GM21737 (cell line): ENCODE results near the gene DDR2.
"Not testable (repeated sequence)": the region's sequence is repeated elsewhere in the genome, so short reads cannot be mapped to it uniquely, and the experiment has no call there.

Source experiments
- ATAC-seq: cut with Tn5 transposase; IDR thresholded peaks from one replicate; pipeline ENCODE4 v1.9.1; 2021; ENCODE audit warnings: mild to moderate bottlenecking, moderate library complexity; ENCODE audit not compliant: unreplicated experiment

Gene DDR2

DNA sequence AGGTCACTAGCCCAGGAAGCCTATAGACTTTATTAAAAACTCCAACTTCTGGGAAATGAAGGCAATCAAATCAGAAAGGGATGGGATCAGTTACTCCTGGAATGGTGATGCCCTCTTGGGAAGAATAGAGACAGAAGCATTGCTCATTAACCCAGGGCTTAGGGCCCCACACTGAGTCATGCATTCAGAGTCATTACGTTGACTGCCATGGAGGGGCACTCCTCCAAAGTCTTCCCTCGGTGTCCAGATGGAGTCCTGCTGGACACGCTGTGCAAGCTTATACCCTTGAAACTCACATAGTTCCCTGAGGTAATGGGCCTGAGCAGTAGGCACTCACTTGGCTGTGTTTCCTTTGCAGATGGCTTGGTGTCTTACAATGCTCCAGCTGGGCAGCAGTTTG, 123.0 kb downstream of the DDR2 start:
- ATAC-seq = no peak

DNA sequence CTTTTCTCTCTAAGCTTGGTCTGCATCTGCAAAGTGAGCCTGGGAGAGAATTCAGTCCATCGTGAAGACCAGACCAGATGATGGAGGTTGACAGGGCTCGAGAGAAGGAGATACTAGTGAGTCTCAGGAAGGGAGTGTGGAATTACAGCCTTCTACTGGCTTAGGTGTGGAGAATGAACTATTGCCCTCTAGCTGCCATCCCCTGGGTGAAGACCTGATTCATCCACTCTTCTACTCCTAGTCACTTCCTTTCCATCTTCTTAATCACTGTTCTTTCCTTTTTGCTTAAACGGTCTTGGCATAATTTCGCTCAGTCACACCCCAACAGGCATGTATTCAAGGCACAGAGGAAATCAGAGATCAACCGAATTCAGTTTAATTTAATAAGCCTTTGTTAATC, 124.3 kb downstream of the DDR2 start:
- no peak for ATAC-seq

DNA sequence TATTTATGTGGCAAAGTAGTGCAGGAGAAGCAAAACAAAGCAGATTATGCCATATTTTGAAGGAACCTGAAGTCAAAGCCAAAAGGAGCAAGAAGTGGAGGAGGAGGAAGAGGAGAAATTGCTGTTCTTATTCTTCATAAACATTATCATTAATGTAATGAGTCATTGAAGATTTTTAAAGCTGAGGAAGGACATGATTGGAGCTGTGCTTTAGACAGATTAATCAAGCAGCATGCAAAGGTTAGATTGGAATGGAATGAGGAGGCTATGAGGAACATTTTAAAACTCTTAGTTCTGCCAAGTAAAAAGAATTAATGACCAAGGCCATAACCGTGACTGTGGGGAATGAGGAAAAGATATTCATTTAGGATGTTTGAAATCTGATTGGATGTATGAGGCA, 125.2 kb downstream of the DDR2 start:
- no peak for ATAC-seq

DNA sequence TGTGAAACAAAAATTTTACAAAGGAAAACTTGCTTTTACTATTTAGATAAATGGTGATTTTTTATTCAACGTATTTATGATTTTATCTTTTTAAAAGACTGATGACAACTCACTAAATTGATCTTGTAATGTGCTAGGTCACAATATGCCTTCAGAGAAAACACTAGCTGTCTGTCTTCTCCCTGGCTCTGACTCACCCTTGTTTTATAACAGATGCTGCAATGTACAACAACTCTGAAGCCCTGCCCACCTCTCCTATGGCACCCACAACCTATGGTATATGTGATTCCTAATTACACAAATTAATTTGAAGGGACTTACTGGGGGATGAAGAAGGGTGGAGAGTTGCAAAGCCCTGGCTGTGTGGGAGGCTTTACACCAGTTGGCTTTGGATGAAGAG, 133.5 kb downstream of the DDR2 start:
- no peak for ATAC-seq

DNA sequence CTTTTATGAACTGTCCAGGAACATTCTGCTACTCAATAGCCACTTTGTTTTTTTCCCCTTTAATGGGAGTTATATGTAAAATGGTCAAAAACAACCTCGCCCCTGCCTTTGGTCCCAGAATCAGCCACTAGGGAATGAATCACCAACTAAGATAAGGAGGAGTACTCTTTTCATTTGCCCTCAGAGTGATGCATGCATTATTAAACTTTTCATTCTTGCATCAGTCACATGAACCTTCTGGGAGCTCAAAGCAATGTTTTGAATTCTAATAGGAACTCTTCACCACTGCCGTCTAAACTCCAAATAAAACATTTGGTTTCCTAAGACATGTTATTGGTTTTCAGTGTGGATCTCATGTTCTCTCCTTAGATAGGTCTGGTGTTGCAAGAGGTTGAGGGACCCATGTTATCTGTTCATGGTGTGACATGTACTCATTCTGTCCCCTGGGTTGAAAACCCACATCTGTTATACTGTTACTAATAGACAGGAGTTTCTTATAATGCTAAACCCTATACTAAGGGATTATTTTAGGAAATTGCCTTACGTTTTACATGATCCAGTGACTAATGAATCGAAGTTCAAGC, 140.4 kb downstream of the DDR2 start:
- ATAC-seq = no peak

DNA sequence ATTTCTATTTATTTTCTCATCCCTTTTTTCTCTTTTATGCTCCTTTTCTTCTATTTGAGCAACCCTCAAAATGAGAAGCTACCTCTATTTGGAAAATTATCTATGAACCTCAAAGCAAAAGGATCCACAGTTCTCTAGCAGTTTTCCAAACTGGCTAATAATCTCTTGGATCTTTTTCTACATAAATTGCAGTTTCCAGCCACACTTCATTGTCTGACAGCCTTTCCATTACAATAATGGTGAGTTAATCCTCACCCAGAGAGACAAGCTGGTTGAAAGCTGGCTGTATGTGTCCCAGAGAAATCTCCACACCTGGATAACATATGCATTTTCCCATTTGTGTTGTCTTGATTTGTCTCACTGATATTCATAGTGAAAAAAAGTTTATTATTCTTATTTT, 141.7 kb downstream of the DDR2 start:
- ATAC-seq = no peak

DNA sequence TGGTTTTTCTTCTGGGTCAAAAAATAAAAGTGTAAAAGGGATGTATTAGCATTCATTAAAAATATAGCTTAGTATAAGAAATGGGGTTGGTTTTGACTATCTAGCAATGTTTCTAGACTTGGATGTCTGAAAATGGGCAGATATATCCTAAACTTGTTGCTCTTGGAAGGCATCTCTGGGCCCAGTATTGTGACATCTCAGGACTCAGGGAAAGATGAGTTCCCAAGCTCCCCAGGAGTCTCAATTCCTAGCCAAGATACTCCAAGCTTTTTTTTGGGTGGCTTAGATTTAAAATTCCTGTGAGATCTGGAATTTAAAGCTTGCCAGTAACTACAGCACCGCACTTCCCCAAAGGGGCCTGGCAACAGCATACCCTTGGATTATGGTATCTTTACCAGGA, 146.8 kb downstream of the DDR2 start:
- ATAC-seq = no peak

DNA sequence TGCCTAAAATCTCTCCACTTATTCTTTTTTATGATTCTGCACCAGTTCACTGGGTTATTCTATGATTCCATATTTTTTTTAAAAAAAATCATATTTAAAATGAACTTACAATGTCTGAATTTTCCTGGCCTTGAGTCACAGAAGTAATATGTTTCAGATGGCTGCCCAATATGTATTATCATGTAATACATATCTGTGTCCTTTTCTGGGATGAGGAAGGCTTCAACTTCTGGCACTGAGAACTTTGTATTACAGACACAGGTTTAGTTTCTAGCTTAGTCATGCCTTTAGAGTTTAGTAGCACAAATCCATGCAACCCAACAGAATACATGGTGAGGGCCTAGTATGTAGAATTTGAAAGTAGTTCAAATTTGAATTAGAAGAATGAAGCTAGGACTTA, 150.4 kb downstream of the DDR2 start:
- no peak for ATAC-seq

DNA sequence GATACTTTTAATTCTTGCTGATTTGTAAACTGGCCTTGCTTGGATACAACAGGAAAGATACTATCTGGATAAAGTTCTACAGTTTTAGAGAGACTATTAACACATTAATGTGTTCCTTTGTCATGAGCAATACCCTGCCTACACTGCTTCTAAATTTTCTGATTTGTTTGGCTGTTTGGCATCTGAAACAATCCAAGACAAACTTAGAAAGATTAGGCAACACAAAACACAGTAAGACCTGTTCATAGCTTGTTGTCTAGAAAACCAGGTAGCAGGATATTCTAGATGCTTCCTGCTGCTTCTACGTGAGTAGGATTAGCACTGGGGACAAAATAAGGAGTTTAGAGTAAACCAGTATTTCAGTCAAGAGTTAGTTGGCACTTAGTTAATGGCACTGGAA, 152.7 kb downstream of the DDR2 start:
- not testable (repeated sequence) for ATAC-seq

DNA sequence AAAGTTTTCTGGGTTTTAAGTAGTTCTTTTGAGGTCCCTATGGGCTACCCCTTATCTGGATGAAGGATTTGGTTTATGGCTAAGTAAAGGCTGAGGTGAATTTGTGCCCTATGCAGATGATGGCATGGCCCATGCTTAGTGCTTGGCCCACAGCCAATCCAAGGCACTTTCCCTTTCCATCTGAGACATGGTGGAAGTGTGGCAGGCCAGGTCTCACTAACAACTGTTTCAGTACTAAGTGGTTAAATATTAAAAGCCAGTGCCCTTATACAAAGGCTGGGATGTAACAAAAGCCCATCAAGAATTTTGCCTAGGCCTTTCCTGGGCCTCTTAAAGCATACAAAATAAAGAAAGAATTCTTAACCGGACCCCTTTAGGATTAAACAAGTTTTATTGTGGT, 156.5 kb downstream of the DDR2 start:
- not testable (repeated sequence) for ATAC-seq

DNA sequence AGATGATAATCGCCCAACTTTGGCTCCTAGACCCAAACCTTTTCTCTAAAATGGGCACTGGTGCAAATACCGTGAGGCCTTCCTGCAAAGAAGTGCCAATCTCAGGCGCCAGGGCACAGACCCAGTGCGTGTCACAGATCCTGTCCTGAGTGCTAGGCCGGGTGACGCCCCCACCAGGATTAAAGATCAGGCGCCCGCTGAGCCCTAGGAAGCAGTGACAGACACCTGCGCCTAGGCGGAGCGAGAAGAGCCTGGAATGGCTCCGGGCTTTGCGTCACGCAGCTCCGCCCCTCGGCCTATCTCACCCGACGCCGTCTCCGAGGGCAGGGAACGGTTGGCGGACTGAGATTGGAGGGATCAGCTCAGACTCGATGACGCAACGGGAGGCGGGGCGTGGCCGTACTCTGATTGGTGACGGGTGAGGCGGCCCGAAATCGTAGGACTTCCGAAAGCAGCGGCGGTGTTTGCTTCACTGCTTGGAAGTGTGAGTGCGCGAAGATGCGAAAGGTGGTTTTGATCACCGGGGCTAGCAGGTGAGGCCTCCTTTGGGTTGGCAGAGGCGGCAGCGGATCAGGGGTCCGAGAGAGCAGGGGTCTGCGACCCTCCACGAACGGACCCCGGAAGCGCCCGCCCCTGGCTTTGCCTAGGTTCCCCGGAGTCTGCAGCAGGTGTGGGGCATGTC, 158.2 kb downstream of the DDR2 start, which contains the start of gene HSD17B7:
TSS of gene HSD17B7 (plus strand) at position 400 of the 682 bp plus-strand sequence. CDS start at position 499, 99 bp downstream.
- peak; percentile 99 for ATAC-seq

DNA sequence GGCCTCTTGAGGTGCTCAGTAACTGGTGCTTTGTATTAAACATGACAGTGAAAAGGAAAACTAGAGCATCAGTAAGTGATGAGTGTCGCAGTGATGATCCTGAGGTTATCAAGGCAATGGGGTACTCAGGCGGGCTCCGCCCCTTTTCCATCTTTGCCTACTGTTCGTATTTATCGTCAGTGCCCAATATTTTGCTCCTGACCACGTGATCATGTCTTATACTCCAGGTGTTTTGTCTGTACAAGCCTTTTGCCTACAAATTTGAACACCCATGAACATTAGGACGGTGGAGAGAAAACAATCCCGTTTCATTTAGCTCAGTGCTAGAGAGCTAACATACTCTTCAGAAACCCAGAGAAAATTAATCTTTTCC, 158.7 kb downstream of the DDR2 start:
- ATAC-seq = not testable (repeated sequence)

DNA sequence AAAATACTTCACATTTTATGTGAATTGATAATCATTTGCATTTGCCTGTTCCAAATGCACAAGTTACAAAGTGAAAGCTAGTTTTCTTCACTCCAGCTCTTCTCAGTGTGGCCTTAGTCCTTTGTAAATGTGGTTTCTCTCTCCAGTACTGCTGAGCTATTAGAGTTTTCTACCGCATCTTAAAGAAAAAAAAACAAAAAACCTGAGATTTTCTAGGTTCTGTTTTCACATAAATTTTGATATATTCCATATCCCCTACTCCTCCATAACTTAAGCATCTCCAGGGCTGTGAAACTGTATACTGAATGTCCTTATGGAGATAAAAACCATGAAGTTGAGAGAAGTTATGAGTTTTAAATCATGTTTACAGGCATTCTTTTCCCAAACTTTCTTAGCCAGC, 162.0 kb downstream of the DDR2 start:
- not testable (repeated sequence) for ATAC-seq

DNA sequence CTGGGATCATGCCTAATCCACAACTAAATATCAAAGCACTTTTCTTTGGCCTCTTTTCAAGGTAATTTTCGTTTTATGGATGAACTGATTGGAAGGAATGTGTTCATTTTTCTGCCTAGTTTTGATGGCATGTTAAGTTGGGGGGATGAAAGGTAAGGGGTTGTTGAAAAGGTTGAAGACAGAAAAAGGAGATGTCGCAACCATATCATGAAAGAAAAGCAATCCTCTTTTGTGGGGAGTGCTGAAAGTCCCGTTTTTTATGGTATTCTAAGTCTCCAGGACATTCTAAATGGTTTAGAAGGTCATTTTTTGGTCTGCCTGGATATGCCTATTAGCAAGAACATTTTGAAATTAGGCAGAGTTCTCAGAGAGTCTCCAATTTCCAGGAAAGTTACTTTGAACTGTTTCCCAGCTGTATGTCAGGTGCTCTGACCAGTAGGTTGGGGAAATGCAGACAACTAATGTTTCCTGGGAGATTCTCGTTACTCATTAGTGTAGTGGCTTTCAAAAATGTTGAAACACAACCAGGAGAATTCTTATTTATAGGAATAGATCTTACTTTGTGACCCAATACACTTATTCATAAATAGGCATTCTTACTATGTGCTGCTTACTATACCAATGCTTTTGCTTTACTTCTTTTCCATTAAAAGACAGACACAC, 164.5 kb downstream of the DDR2 start:
- ATAC-seq = not testable (repeated sequence)

DNA sequence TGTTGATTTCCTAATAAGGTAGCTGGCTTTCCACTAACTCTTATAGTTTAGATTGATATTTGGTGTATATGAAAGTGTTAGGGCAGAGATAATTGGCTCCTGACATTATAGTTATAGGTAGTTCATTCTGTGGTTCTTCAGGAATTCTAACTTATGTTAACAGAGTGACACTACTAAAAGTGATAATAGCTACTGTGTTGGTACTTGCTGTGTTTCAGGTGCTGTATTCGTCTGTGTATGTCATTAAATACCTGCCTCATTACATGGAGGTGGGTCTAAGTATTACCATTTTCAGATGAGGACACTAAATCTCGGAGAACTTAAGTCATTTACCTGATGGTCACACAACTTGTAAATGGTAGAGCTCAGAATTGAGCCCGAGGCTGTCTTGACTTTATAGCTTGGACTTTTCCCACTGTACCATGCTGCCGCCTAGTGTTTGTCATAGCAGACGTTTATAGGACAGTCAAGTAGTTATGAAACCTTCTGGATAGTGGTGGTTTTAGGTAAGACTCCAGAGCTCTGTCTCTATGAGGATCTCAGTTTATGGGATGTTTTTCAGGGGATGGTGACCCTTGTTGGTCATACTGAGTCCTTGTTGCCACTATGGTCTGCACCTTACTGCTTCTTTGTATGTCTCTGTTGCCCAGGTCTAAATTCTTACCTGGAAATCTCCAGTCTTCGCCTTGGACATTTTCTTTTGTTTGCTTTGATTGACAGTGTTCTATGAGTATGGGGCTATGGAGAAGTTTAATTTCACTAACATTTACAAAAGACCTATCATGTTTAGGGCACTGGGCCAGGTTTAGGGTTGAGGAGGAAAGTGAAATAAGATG, 167.9 kb downstream of the DDR2 start:
- ATAC-seq = not testable (repeated sequence)

DNA sequence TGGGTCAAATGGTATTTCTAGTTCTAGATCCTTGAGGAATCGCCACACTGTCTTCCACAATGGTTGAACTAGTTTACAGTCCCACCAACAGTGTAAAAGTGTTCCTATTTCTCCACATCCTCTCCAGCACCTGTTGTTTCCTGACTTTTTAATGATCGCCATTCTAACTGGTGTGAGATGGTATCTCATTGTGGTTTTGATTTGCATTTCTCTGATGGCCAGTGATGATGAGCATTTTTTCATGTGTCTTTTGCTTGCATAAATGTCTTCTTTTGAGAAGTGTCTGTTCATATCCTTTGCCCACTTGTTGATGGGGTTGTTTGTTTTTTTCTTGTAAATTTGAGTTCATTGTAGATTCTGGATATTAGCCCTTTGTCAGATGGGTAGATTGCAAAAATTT, 175.2 kb downstream of the DDR2 start:
- ATAC-seq = not testable (repeated sequence)

DNA sequence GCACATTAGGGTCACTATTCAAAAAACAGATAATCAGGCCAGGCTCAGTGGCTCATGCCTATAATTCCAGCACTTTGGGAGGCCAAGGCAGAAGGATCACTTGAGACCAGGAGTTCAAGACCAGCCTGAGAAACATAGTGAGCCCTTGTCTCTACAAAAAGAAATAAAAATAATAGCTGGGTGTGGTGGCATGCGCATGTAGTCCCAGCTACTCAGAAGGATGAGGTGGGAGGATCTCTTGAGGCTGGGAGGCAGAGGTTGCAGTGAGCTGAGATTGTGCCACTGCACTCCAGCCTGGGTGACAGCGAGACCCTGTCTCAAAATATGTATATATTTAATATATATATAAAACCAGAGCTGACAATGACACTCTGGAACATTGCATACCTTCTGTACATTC, 180.1 kb downstream of the DDR2 start:
- ATAC-seq = not testable (repeated sequence)

DNA sequence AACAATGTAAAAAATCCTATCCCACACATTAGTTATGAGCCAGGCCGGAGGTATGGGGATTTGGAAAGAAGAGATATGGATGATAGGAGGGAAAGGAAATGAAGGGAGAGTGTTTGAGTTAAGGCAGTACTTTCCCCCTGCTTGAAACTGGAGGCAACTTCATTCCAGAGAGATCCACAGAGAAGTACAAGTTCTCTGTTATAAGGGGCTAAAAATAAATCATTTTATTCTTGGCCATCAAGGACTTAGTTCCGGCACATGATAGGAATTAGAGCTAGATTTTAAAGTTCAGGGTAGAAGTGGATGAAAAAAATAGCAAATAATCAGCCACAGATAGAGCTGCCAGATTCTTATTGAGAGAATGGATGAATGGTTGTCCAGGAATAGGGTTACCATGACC, 185.9 kb downstream of the DDR2 start:
- ATAC-seq = not testable (repeated sequence)

DNA sequence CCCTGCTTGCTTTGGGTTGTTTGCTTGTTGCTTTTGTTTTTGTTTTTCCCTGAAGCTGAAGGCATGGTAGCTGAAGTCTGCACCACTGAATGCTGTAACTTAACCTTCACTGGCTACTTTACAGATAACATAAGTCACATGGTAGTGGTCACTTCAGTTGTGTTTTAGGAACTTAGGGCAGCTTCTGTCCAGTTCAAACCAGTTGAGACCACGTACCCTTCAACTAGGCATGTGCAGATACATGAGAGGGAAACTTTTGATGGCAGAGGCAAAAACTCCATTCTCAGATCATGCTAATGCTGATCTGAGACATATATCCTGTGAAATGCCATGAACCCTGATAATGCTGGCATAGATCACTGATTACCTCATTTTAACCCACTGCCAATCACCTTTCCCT, 186.4 kb downstream of the DDR2 start:
- not testable (repeated sequence) for ATAC-seq

DNA sequence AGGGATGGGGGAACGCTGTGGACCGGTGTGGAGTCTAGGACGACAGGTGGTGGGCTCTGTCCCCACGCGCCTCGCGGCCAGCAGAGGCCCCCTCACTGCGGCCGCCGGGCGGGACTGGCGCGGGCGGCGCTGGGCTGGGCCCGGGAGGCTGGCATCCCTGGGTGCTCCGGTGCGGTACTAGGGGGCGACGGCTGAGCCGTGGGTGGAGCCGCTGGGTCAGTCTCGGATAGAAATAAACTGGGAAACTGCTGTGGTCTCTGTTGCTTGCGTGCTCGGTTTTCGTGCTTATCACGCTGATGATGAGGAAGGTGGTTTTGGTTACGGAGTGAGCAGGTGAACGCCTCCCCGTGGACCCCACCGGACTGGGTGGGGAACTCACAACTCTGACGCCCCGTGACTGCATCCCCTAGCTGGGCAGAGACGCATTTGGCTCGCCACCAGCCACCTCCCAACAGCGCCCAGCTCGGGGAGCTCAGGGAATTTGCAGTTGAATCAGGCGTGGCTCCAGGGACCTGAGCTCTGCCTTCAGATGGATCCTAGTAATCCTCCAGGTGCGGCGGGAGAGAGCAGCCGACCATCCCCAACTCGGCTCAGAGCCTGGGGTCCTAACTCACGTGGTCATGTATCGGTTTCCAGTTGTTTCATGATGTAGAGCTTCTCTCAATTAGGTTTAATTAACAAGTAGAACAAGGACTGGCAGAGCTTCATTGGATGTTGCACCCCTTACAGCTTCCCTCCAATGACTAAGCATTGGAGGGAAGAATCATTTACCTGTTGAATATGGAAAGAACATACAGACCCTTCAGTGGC, 190.3 kb downstream of the DDR2 start:
- ATAC-seq = no peak

DNA sequence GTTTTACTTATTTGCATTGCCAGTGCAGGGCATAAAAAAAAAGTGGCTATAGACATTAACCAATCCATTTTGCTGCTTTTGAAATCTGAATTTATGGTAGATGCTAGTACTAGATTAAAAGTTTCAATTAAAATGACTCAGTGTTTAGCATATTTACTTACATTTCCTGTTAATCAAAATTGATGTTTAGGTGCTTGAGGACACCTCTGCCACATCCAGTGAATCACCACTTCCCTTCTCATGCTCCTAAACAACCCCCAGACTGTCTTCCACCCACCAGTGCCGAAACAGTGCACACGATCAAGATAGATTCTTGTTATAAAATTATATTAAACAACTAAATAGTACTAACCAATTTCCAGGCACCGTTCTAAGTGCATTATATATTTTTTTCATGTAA, 191.0 kb downstream of the DDR2 start:
- no peak for ATAC-seq
